Hematopoietic multipotent progenitor cell treated with erythropoietin and hydrocortisone succinate and interleukin-3 and kit ligand, for 17 days (in vitro differentiated cells): ENCODE results near the gene RTN4RL1.

Experiments
- DNase-seq: peaks from one replicate; pipeline ENCODE4 v3.0.0-alpha.2; 2015; ENCODE audit warnings: low spot score

Gene RTN4RL1

GRCh38 chr17:1919201-1919600, 105.9 kb downstream of the RTN4RL1 start:
- no peak for DNase-seq

DNA sequence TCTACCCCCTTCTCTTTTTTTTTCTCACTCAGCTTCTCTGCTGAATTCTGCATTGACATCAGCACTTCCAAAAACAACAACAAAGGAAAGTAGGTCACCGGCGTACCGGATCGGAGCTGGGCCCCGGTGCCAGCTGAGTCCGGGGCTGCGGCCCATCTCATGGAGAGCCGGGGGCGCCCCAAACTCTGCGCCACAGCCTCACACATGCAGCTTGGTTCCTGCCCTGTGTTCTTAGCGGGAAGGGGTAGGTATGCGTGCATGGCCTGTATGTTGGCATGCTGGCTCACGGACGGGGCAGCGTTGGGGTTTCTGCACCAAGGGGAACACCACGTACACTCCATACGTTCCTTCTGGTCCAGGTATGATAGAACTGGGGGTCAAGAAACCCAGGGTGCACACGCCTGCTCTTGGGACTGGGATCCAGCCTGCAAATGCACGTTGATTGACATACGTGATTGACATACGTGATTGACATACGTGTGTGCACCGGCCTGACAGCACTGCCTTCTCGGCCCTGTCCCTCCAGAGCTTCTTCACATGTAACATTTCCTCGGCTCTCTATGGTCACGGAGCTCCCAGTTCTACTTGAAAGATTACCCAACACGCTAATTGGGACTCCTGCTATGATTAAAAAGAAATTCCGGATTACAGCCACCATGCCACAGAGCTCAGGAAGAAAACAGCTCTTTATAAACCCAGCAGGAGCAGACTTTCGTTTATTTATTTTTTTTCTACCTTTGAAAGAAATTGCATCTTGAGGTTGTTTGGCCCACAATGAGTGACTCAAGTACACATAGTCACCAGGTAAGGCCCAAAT, 106.6 kb downstream of the RTN4RL1 start:
- DNase-seq: no peak

DNA sequence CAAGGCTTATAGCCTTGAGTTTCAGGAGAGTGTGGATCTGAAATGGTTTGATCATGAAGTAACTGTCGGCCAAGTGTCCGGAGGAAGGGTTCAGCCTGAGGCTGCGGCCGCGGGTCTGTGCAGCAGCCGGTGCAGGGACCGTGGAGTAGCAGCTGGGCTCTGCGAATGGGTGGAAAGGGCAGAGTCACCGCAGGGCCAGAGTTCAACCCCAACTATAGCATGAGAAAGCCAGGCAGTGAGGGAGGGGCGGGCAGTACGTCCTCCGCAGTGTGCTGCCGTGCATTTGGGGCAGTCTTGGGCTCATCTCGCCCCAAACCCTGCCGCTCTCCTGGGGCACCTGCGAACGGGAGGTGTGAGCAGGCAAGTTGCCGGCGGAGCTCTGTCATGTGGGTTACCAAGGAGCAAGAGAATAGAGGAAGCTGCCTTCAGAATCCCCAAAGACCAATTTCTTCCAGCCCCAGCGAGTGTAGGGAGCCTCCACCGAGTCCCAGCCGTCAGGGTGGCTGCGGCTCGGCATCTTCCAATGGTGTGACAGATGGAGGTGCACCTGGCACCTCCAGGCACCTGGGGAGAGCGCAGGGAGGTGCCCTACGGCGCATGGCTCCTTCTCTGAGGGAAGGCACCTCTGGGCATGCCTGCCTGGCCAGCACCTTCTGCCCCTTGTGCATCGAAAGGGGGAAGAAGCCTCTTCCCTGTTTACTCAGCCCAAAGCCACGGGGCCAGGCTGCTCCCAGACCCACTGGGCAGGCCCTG, 108.0 kb downstream of the RTN4RL1 start:
- DNase-seq: no peak

DNA sequence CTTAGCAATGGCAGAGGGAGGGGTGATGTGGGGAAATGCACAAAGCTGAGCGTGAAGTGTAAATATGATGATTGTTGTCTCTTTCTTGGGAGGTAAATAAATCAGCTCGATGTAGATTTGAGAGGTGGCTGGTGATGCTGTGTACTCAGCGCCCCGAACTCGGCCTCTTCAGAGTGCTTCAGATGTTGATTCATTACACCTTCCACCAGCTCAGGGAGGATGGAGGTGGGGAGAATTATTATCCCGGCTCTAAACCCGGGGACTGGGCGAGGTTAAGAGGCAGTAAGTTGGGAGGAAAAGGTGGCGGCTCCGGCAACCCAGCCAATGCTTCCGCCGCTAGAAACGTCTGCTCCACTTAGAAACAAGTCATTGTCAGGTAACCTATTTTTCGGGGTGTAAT, 108.8 kb downstream of the RTN4RL1 start:
- no peak for DNase-seq

DNA sequence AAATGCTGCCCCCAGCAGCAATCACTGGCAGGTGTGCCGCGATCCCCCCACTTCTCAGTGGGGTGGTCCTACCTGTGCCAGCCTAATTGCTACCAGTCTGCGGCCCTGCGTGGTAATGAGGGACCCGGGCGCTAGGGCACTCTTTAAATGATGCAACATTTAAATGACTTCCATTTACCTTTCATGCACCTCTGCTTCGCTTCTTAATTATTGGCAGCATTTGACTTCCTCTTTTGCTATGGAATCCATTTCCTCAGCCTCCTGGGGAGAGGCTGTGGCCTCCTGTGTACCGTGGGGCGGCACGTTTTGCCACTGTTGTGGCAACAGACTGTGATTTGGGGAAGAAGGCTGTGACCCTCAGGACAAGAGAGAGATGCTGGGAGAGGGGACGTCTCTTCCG, 109.2 kb downstream of the RTN4RL1 start:
- DNase-seq: no peak

- no peak for DNase-seq
These were observed 110.5 kb downstream of the RTN4RL1 start for GRCh38 chr17:1914661-1915083.

- DNase-seq: no peak
These were observed 111.4 kb downstream of the RTN4RL1 start for GRCh38 chr17:1913702-1914101.

DNA sequence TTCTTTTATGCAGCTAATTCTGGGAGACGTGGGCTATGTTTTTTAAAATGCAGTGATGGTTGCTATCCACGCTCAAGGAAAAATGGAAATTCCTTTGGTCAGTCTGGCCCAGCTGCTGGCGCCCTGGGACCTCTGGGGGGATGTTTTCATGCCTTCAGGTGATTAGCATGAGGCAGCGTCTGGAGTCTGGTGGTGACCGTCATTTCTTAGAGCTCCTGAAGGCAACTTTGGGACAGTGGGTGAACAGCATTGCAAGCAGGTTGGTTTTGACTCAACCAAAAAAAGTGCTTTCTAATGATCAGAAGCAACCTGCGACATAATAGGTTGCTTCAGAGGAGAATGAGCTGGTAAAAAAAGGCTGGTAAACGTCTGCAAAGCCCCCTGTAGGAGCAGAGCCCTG, 113.0 kb downstream of the RTN4RL1 start:
- DNase-seq: no peak

- DNase-seq: no peak
These were observed 115.1 kb downstream of the RTN4RL1 start for GRCh38 chr17:1909985-1910384.

DNA sequence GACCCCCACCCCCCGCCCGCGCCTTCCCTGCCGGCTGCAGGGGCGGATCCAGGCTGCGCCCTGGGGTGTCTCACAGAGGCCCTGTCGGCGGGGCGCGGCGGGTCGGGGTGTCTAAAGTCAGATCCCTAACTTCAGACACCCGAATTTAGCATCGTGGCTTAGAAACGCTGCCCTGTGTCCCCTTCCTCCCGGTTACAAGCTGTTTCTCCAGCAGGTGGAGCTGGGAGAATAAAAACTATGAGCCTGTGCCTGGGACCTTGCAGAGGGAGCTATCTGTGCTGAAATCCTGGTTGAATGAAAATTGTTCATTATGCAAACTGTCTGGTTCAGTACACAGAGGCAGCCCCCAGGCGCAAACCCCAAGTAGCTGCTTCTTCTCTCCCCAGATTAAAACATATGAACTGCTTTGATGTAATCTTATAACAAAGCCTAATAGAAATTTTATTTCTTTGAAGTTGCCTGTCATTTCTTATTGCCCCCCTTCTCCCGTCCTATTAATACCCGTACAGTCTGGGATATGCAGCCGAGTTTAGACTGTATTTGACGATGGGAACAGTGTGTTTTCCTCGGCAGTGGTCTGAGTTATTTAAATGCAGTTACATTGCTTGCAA, 116.3 kb downstream of the RTN4RL1 start:
- no peak for DNase-seq

DNA sequence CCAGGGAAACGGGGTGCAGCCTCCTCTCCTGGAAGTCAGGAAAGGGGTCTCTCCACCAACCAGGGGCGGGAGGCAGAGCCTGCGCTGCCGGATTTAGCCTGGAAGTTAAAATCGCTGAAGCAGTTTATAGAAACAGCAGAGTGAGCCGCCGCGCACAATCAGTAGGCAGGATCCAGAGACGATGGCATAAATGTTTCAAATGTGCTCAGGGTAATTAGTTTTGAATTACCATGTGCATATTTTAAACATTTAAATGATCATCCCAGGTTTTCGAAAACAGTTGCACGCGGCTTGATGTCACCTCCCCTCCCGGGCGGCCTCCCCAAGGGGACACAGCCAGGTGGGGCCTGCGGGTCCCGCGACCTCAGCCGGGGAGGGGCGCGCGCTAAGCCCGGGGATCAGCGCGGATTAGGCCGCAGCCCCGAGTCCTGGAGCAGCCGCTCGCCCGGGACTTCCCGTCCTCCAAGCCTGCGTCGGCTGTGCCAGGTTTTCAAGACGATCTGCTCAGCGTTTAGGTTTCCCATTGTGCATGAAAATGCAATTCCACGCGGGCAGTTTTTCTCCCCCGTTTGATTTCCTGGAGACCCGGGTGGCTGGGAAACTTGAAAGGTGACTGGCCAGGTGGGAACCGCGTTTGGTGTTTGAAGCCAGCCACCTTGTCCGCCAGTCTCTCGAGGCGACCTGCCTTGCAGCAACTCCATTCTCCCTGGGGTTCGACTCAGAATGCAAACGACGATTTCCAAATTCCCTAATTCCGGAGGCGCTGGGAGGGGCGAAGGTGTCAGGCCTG, 117.0 kb downstream of the RTN4RL1 start:
- DNase-seq: no peak

- no peak for DNase-seq
These were observed 117.9 kb downstream of the RTN4RL1 start for GRCh38 chr17:1907216-1907631.

GRCh38 chr17:1906662-1907101, 118.5 kb downstream of the RTN4RL1 start:
- no peak for DNase-seq

DNA sequence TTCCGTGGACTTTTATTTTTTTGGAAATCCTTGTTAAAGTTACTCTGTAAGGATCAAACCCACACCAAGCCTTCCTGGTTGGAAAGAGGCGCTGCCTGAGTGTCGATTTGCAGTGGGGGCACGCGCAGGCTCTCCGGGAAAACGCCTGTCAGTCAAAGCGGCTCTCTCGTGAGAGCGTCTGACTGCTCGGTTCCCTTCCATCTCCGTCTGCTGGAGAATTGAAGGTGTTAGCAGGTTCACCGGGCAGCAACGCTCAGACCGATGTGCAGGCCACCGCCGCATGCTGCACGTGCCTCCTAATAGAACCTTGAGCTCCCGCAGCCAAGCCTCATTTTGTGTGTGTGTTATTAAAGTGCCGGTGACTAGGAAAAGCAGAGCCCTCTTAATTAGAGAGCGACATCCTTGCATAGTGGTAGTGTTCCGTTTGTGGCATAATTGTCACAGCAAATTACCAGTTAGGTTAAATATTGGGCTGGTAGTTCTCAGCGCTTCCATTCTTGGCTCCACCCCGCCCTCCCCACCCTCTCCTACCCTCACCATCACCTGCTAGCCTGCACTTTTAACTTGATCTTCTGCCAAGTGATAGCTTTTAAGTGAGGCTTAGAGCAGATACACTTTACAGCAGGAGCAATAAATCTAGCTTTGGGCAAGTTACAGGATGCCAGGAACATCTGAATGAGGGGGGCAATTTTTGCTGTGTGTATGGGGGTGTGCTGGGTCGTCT, 119.8 kb downstream of the RTN4RL1 start:
- DNase-seq: no peak

DNA sequence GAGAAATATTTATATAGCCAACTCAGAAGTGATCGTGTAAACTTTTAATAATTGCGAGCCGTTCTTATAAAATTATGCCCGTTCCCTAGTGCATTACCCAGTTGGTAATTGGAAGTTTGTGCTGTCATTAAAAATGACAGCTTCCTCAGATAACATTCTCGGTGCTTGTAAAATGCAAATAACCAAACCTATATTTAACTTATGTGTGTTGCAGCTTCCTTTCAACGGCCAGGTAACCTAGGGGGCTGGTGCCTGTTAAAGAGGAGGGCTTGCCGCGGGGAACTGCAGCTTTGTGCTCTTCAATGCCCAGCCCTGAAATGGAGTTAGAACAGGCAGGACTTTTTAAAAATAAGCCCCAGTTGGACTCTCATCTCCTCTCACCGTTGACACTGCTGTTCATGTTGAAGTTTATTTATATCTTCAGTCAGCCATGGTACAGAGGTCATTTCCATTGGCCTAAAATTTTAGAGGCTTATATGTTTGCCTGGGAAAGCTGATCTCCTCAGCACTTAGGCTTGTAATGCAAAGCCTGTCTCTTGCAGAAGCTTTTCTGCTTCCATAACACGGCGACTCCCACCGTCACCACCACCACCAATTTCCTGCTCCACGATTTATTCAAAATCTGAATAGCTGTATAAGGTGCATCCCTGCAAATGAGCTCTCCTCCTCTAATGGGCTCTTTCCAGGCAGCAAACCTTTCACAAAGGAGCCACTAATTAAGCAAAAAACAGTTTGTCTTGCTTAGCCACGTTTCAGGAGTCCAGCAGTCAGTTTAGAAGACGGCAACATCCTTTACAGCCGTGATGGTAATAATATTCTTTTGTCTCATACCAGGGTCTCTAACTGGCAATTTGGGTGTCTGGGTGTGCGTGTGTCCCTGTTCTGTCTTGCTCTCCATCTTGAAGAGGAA, 120.6 kb downstream of the RTN4RL1 start:
- DNase-seq: no peak

- no peak for DNase-seq
These were observed 125.6 kb downstream of the RTN4RL1 start for GRCh38 chr17:1899403-1900000.

- no peak for DNase-seq
These were observed 126.3 kb downstream of the RTN4RL1 start for GRCh38 chr17:1898872-1899271.

GRCh38 chr17:1898332-1898731, 126.8 kb downstream of the RTN4RL1 start:
- DNase-seq: no peak

DNA sequence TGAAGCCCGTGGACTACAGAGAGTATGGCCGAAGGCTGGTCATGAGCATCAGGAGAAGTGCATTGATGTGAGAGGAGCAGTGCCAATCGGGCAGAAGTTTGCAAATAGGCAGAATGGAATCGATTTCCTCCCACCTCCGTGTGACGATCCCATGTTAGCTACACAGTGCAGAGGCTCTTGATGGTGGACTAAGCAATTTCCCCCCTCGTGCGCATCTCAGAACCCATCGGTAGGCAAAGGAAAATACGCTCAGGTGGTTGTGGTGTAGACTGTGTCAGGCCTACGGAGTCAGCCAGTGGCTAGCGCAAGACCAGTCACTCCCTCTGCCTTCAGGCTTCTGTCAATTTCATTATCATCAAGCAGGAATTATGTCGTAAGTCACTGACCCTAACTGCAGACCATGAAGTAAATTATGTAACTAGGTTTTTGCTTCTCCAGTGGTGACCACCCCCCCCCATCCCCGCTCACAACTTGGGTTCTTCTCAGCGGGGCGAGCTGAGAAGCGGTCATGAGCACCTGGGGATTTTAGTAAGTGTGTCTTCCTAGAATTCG, 128.0 kb downstream of the RTN4RL1 start:
- DNase-seq: no peak
